Adrenal gland (tissue), 12 donors: ENCODE measurements around the gene FAHD1. TPM values are rescaled to one million over a fixed set of nuclear protein-coding genes. Genes with fewer than 3 reads are reported as not detected.

Source experiments
- DNase-seq, 7 donors: peaks; one replicate each; pipeline ENCODE4 v3.0.0-alpha.2; 2019 to 2020
- H3K27ac ChIP-seq, 5 donors: fragments of 200-600 bp; sonication (generic) in 4 of 5; 1 replicate in 3 of 5; 2 replicates in 2 of 5; pipeline versions ENCODE4 v1.5.1 to v1.8.0; 2016 to 2020; ENCODE audit warnings: mild to moderate bottlenecking in 1 of 5
- H3K27me3 ChIP-seq: fragments of 200-600 bp; 2 replicates; pipeline ENCODE4 v1.8.0; 2021
- H3K36me3 ChIP-seq, 2 donors: fragments of 200-600 bp; replicated peaks in 1 of 2; 1 replicate in 1 of 2; 2 replicates in 1 of 2; pipeline versions ENCODE4 v1.5.1 to v1.8.0; 2018 to 2022
- H3K4me1 ChIP-seq, 2 donors: fragments of 200-600 bp; replicated peaks in 1 of 2; 1 replicate in 1 of 2; 2 replicates in 1 of 2; pipeline versions ENCODE4 v1.5.1 to v1.8.0; 2018 to 2021
- H3K4me3 ChIP-seq, 4 donors: fragments of 200-600 bp; sonication (generic) in 3 of 4; one replicate each; pipeline ENCODE4 v1.5.1; 2016 to 2018
- H3K9me3 ChIP-seq, 3 donors: fragments of 200-600 bp; sonication (generic) in 1 of 3; replicated peaks in 1 of 3; 1 replicate in 2 of 3; 2 replicates in 1 of 3; pipeline versions ENCODE4 v1.5.1 to v1.8.0; 2016 to 2021
- CTCF ChIP-seq, 6 experiments: fragments of 450-650 bp in 4 of 6; fragments of 200-600 bp in 2 of 6; sonication (generic) in 1 of 6; IDR thresholded peaks; 1 replicate in 5 of 6; 2 replicates in 1 of 6; pipeline versions ENCODE4 v1.5.1 to v1.8.0; 2016 to 2021; ENCODE audit warnings: antibody characterized with exemption in 6 of 6, mild to moderate bottlenecking in 2 of 6, moderate library complexity in 1 of 6
- POLR2A ChIP-seq, 2 donors: fragments of 450-650 bp; IDR thresholded peaks; one replicate each; pipeline ENCODE4 v1.6.1; 2017; ENCODE audit warnings: antibody characterized with exemption in 2 of 2, mild to moderate bottlenecking in 2 of 2, moderate library complexity in 1 of 2
- WGBS, 4 donors: extraction: QIAGEN DNeasy Blood & Tissue Kit in 2 of 4; methylation state at CpG; one replicate each; pipeline versions ENCODE4 v1.1.5 to v1.1.7; 2013 to 2017; 5-methylcytosine and 5-hydroxymethylcytosine counted together
- intact Hi-C, 2 donors: fragments of 100-400 bp; cut with DNase I; formaldehyde crosslinking; loops; one replicate each; pipeline versions ENCODE4 v1.14.1 to v1.15.0; 2022 to 2023
- polyA plus RNA-seq, 3 donors: library from polyadenylated mRNA; stranded (reverse); fragments of 200-250 nt in 2 of 3; fragments of 350-450 nt in 1 of 3; fragmentation: Illumina TruSeq in 1 of 3; extraction: RNeasy Lipid Tissue Mini Kit (QIAGEN cat#74804) in 1 of 3; gene quantifications; one replicate each; pipeline ENCODE4 v1.2.3, GENCODE V29; 2013 to 2014
- total RNA-seq, 9 donors: library from RNA; depleted of rRNA in 4 of 9; stranded (reverse); fragments of >200 nt in 4 of 9; fragments of 120-200 nt in 1 of 9; fragmentation: NEBNext Ultra II Directional in 1 of 9; extraction: Animal tissue kit (Norgen Biotek cat#: 25700) in 1 of 9; gene quantifications; one replicate each; pipeline versions ENCODE4 v1.1.0 to v1.2.4, GENCODE V29; 2013 to 2023
- donor health status: healthy with polysubstance abuse.
- donor health status: Bipolar disorder and iron deficiency.
- donor health status: DM: yes; HTN: yes; CAD: no.
- donor health status: DM: no; HTN: no; CAD: no.
- donor health status: DM: no; HTN: no; CAD: no.
- donor health status: DM: yes; HTN: yes; CAD: no.

FAHD1 gene
- total and polyA plus RNA-seq, 12 donors: 15.2 to 140 (median 51.1) TPM

- H3K27me3 ChIP-seq: peaks cover 26% of the 10 kb centered on the region
- intact Hi-C loops: no loop called here
- WGBS, 4 donors: 33 to 45% (median 37%) methylated on average over 5 of the region's 5 CpGs
Measured at GRCh38 chr16:1857433-1858097, 30.6 kb downstream of the FAHD1 start.

GRCh38 chr16:1858189-1858865 is 31.3 kb downstream of the FAHD1 start:
- Histone ChIP-seq H3K27ac (no peak overlapping the region), H3K36me3 (no peaks in the 10 kb centered on the region), H3K9me3 (no peaks in the 10 kb centered on the region), H3K4me1 (no peaks in the 10 kb centered on the region), H3K4me3 (no peak overlapping the region), H3K27me3 (peaks cover 26% of the 10 kb centered on the region)
- TF ChIP-seq POLR2A (IDR thresholded peaks at IDR 0.05) (no peak), CTCF (IDR thresholded peaks at IDR 0.05) (no peak)
- 19 to 26% (median 22%) methylated on average over 8 of the region's 8 CpGs for WGBS, 4 donors
- intact Hi-C loops: no loop called here
- DNase-seq: no peak

More at GRCh38 chr16:1857433-1858097, 30.6 kb downstream of the FAHD1 start:
- no peak for DNase-seq
- no peaks in the 10 kb centered on the region for H3K9me3 ChIP-seq
- no peaks in the 10 kb centered on the region for H3K36me3 ChIP-seq
- no peak overlapping the region for H3K27ac ChIP-seq
- H3K4me1 ChIP-seq: no peaks in the 10 kb centered on the region
- TF ChIP-seq POLR2A (IDR thresholded peaks at IDR 0.05): no peak
- TF ChIP-seq CTCF (IDR thresholded peaks at IDR 0.05): no peak
- no peak overlapping the region for H3K4me3 ChIP-seq

GRCh38 chr16:1859650-1860049 is 32.6 kb downstream of the FAHD1 start:
- no peak for DNase-seq
- no peaks in the 10 kb centered on the region for H3K9me3 ChIP-seq
- H3K4me1 ChIP-seq: no peaks in the 10 kb centered on the region
- no peak for TF ChIP-seq POLR2A (IDR thresholded peaks at IDR 0.05)
- no peak for TF ChIP-seq CTCF (IDR thresholded peaks at IDR 0.05)
- intact Hi-C loops: loop anchor here in 1 of 2 donors (5.0 kb wide), 1 partner anchor 73 kb away; no protein-coding TSS in a partner anchor
- H3K27ac ChIP-seq: no peak overlapping the region
- no peak overlapping the region for H3K4me3 ChIP-seq
- H3K27me3 ChIP-seq: peaks cover 31% of the 10 kb centered on the region
- WGBS, 4 donors: 25 to 39% (median 32%) methylated on average over 6 to 8 of the region's 8 CpGs
- H3K36me3 ChIP-seq: no peaks in the 10 kb centered on the region

- no peak overlapping the region for H3K27ac ChIP-seq
- no peak overlapping the region for H3K4me3 ChIP-seq
- TF ChIP-seq CTCF (IDR thresholded peaks at IDR 0.05) (no peak), POLR2A (IDR thresholded peaks at IDR 0.05) (no peak)
- no peak for DNase-seq
- no peaks in the 10 kb centered on the region for H3K9me3 ChIP-seq
- H3K27me3 ChIP-seq: peaks cover 38% of the 10 kb centered on the region
- WGBS, 4 donors: 63 to 74% (median 66%) methylated on average over 5 of the region's 5 CpGs
- no peaks in the 10 kb centered on the region for H3K36me3 ChIP-seq
- intact Hi-C loops: loop anchor here in 1 of 2 donors (5.0 kb wide), 1 partner anchor 71 kb away; no protein-coding TSS in a partner anchor
- no peaks in the 10 kb centered on the region for H3K4me1 ChIP-seq
Measured at GRCh38 chr16:1861730-1862129, 34.7 kb downstream of the FAHD1 start.
